Gastrocnemius medialis (tissue), 4 donors: Measurements from ENCODE around the gene CCL17. TPM values are rescaled to one million over a fixed set of nuclear protein-coding genes. Genes with fewer than 3 reads are reported as not detected.

Source experiments
- ATAC-seq, 2 donors: fragments of 150-250 bp; one replicate each; pipeline ENCODE4 v1.9.1; 2016
- DNase-seq, 2 donors: peaks; one replicate each; pipeline ENCODE4 v3.0.0-alpha.2; 2019
- H3K27ac ChIP-seq, 4 donors: fragments of 200-600 bp; sonication (generic); 1 replicate in 1 of 4; 2 replicates in 3 of 4; pipeline ENCODE4 v1.5.1; 2016 to 2018; ENCODE audit warnings: mild to moderate bottlenecking in 2 of 4, moderate library complexity in 1 of 4
- H3K27me3 ChIP-seq, 3 donors: fragments of 200-600 bp; sonication (generic) in 2 of 3; 1 replicate in 1 of 3; 2 replicates in 2 of 3; pipeline versions ENCODE4 v1.5.1 to v1.6.0; 2016 to 2019; ENCODE audit warnings: mild to moderate bottlenecking in 1 of 3, moderate library complexity in 1 of 3
- H3K36me3 ChIP-seq, 2 donors: fragments of 200-600 bp; sonication (generic) in 1 of 2; one replicate each; pipeline ENCODE4 v1.5.1; 2017 to 2018
- H3K4me1 ChIP-seq, 2 donors: fragments of 200-600 bp; sonication (generic) in 1 of 2; one replicate each; pipeline ENCODE4 v1.5.1; 2016 to 2017; ENCODE audit warnings: mild to moderate bottlenecking in 2 of 2
- H3K4me3 ChIP-seq, 4 donors: fragments of 200-600 bp; sonication (generic) in 3 of 4; 1 replicate in 1 of 4; 2 replicates in 3 of 4; pipeline ENCODE4 v1.5.1; 2016 to 2019; ENCODE audit warnings: mild to moderate bottlenecking in 2 of 4
- H3K9me3 ChIP-seq, 3 donors: fragments of 200-600 bp; sonication (generic) in 2 of 3; 1 replicate in 1 of 3; 2 replicates in 2 of 3; pipeline ENCODE4 v1.5.1; 2016 to 2019
- POLR2A ChIP-seq, 2 donors: fragments of 450-650 bp; IDR thresholded peaks; one replicate each; pipeline ENCODE4 v1.6.1; 2017; ENCODE audit warnings: antibody characterized with exemption in 2 of 2, mild to moderate bottlenecking in 2 of 2, moderate library complexity in 2 of 2
- in situ Hi-C, 4 donors: fragments of 200-750 bp; cut with MboI; loops; one replicate each; pipeline versions ENCODE4 v1.15.0 to v1.8.0; 2017; ENCODE audit warnings: low sequenced_read_pairs in 4 of 4
- intact Hi-C: fragments of 100-400 bp; cut with DNase I; formaldehyde crosslinking; loops from one replicate; pipeline ENCODE4 v1.15.1; 2023; ENCODE audit warnings: low total_unique reads
- total RNA-seq, 4 donors: library from RNA; depleted of rRNA; stranded (reverse); fragments of >200 nt; gene quantifications; one replicate each; pipeline versions ENCODE4 v1.1.0 to v1.2.3, GENCODE V29; 2016
- TF ChIP-seq, protein P1 (sequence below), 5 experiments: fragments of 450-650 bp in 3 of 5; fragments of 200-600 bp in 2 of 5; sonication (generic) in 2 of 5; IDR thresholded peaks in 4 of 5; conservative IDR thresholded peaks in 1 of 5; 1 replicate in 4 of 5; 2 replicates in 1 of 5; pipeline ENCODE4 v1.5.1; 2016 to 2019; ENCODE audit warnings: antibody characterized with exemption in 5 of 5, mild to moderate bottlenecking in 3 of 5, moderate library complexity in 3 of 5

Gene CCL17
- total RNA-seq, 4 donors from 2014 or later = not detected

DNA sequence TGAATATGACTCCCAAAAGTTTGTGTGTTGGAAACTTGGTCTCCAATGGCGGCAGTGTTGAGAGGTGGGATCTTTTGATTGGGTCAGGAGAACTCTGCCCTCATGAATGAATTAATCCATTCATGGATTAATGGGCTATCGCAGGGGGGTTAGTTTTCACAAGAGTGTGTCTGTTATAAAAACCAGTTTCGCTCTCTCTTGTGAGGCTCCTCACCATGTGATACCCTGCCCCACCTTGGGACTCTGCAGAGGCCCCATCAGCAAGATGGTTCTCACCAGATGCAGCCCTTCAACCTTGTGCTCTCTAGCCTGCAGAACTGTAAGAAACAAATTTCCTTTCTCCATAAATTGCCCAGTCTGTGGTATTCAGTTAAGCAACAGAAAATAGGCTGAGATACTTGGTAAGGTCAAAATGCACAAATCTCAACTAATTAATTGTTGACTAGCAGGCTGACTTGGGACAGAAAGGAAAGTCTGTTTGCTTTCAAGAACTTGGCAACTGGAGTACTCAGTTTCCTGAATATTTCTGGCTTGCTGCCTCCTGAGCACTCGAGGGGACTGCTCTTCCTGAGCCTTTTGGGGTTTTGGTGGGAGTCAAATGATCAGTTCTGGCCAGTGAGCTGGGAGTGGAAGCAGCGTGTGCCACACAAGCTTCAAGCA is 13.8 kb upstream of the CCL17 start:
- peaks cover 0 to 3% of the 10 kb centered on the region in 2 donors for H3K4me1 ChIP-seq
- H3K27me3 ChIP-seq = no peaks in the 10 kb centered on the region
- ATAC-seq = no peak
- no peak for TF ChIP-seq POLR2A (IDR thresholded peaks at IDR 0.05)
- TF ChIP-seq, protein P1, sequence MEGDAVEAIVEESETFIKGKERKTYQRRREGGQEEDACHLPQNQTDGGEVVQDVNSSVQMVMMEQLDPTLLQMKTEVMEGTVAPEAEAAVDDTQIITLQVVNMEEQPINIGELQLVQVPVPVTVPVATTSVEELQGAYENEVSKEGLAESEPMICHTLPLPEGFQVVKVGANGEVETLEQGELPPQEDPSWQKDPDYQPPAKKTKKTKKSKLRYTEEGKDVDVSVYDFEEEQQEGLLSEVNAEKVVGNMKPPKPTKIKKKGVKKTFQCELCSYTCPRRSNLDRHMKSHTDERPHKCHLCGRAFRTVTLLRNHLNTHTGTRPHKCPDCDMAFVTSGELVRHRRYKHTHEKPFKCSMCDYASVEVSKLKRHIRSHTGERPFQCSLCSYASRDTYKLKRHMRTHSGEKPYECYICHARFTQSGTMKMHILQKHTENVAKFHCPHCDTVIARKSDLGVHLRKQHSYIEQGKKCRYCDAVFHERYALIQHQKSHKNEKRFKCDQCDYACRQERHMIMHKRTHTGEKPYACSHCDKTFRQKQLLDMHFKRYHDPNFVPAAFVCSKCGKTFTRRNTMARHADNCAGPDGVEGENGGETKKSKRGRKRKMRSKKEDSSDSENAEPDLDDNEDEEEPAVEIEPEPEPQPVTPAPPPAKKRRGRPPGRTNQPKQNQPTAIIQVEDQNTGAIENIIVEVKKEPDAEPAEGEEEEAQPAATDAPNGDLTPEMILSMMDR (IDR thresholded peaks at IDR 0.05 in 4 of 5, conservative IDR thresholded peaks at IDR 0.05 in 1 of 5) = no peak
- no peak overlapping the region for H3K4me3 ChIP-seq
- in situ Hi-C loops = no loop called here
- no peaks in the 10 kb centered on the region for H3K9me3 ChIP-seq
- H3K27ac ChIP-seq = peak overlapping the region in 1 of 4 donors; percentile 34
- intact Hi-C loops = no loop called here
- DNase-seq = no peak
- H3K36me3 ChIP-seq = no peaks in the 10 kb centered on the region

DNA sequence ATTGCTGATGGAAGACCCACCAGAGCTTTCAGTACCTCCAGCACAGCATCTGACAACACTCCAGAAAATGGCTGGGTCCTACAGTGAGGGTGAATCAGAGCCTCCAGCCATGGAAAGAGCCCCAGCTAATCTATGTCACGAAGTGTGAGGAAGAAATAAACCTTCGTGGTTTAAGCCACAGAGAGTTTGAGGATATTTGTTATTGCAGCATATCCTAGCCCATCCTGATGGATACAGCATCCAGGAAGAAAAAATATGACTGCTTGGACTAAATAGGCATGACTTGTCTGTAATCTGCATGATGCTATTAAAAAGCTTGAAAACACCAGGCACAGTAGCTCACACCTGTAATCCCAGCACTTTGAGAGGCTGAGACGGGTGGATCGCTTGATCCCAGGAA is 13.3 kb upstream of the CCL17 start:
- in situ Hi-C loops = no loop called here
- DNase-seq = no peak
- no peak for ATAC-seq
- intact Hi-C loops = no loop called here
- Histone ChIP-seq H3K9me3 (no peaks in the 10 kb centered on the region), H3K27ac (peak overlapping the region in 1 of 4 donors; percentile 34), H3K4me3 (no peak overlapping the region), H3K36me3 (no peaks in the 10 kb centered on the region), H3K27me3 (no peaks in the 10 kb centered on the region), H3K4me1 (peaks cover 0 to 3% of the 10 kb centered on the region in 2 donors)
- TF ChIP-seq, protein P1 (IDR thresholded peaks at IDR 0.05 in 4 of 5, conservative IDR thresholded peaks at IDR 0.05 in 1 of 5) = no peak
- no peak for TF ChIP-seq POLR2A (IDR thresholded peaks at IDR 0.05)

DNA sequence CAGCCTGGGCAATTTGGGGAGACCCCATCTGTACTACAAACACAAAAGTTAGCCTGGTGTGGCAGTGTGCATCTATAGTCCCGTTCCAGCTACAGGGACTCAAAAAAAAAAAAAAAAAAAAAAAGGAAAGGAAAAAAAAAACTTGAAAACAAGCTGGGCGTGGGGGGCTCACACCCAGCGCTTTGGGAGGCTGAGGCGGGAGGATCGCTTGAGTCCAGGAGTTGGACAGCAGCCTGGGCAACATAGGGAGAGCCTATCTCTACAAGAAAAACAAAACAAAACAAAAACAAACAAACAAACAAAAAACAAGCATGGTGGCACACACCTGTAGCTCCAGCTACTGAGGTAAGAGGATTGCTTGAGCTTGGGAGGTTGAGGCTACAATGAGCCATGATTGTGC is 12.9 kb upstream of the CCL17 start:
- TF ChIP-seq, protein P1 (IDR thresholded peaks at IDR 0.05 in 4 of 5, conservative IDR thresholded peaks at IDR 0.05 in 1 of 5) = no peak
- no peak for TF ChIP-seq POLR2A (IDR thresholded peaks at IDR 0.05)
- Histone ChIP-seq H3K27me3 (no peaks in the 10 kb centered on the region), H3K4me1 (peaks cover 0 to 3% of the 10 kb centered on the region in 2 donors), H3K27ac (no peak overlapping the region), H3K4me3 (no peak overlapping the region), H3K36me3 (no peaks in the 10 kb centered on the region), H3K9me3 (no peaks in the 10 kb centered on the region)
- in situ Hi-C loops = no loop called here
- intact Hi-C loops = no loop called here
- DNase-seq (no peak), ATAC-seq (no peak)

DNA sequence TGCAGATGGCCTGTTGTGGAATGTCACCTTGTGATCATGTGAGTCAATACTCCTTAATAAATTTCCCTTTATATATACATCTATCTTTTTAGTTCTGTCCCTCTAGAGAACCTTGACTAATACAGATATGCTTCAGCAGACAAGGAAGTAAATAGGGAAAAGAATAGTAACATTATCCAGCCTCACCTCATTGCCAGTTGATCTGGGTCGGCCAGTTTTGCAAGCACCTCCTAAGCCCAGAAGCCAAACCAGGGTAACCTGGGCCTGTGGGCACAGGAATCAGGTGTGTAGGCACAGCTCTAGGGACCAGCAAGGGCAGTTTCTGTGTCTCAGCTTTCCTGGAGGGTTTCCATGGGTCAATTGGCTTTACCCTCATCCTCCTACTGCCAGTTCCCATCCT is 11.9 kb upstream of the CCL17 start:
- H3K4me3 ChIP-seq = no peak overlapping the region
- no peaks in the 10 kb centered on the region for H3K27me3 ChIP-seq
- no peaks in the 10 kb centered on the region for H3K36me3 ChIP-seq
- TF ChIP-seq, protein P1 (IDR thresholded peaks at IDR 0.05 in 4 of 5, conservative IDR thresholded peaks at IDR 0.05 in 1 of 5) = no peak
- no peak for TF ChIP-seq POLR2A (IDR thresholded peaks at IDR 0.05)
- H3K4me1 ChIP-seq = no peaks in the 10 kb centered on the region
- ATAC-seq = no peak
- no peak for DNase-seq
- H3K9me3 ChIP-seq = no peaks in the 10 kb centered on the region
- intact Hi-C loops = no loop called here
- no peak overlapping the region for H3K27ac ChIP-seq
- in situ Hi-C loops = no loop called here

DNA sequence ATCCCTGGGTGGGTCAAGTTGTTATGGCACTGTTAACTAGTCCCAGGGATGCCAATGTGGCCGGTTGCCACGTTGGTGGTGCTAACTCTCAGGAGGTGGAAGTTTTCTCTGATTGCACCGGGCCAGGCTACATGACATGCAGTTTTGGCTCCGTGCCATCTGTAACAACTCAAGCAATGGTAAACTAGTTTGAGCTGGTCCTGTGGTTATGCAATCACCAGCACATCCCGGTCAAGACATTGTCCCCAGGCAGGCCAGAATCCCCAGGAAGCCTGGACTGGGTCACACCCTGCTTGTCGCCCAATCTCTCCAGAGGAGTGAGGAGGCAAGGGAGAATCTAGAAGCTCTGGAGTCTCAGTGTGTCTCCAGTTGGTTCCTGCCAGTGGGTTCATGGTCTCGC is 10.1 kb upstream of the CCL17 start:
- DNase-seq = no peak
- no peak for TF ChIP-seq POLR2A (IDR thresholded peaks at IDR 0.05)
- TF ChIP-seq, protein P1 (IDR thresholded peaks at IDR 0.05 in 4 of 5, conservative IDR thresholded peaks at IDR 0.05 in 1 of 5) = no peak
- no peaks in the 10 kb centered on the region for H3K36me3 ChIP-seq
- in situ Hi-C loops (no loop called here), intact Hi-C loops (no loop called here)
- H3K27ac ChIP-seq = no peak overlapping the region
- no peaks in the 10 kb centered on the region for H3K9me3 ChIP-seq
- ATAC-seq = peak in 1 of 2 donors; percentile 47
- no peaks in the 10 kb centered on the region for H3K27me3 ChIP-seq
- H3K4me1 ChIP-seq = no peaks in the 10 kb centered on the region
- no peak overlapping the region for H3K4me3 ChIP-seq
